ENCODE measurements around the gene SPRR2B.

The SPRR2B gene

GRCh38 chr1:153071511-153071910 is at the start of gene SPRR2B:
SPRR2B (minus strand) TSS chr1:153071611; CDS start chr1:153070839, 772 bp downstream.
- TF ChIP-seq FOXM1 (IDR thresholded peaks at IDR 0.05; ENCODE audit: borderline replicate concordance, low read depth), result no peak
- TF ChIP-seq, protein P1, sequence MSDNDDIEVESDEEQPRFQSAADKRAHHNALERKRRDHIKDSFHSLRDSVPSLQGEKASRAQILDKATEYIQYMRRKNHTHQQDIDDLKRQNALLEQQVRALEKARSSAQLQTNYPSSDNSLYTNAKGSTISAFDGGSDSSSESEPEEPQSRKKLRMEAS (IDR thresholded peaks at IDR 0.05), result no peak
- no peak for TF ChIP-seq CEBPB (IDR thresholded peaks at IDR 0.05)
- TF ChIP-seq YY1 (IDR thresholded peaks at IDR 0.05; ENCODE audit: low read depth), result no peak
- TF ChIP-seq NFIC (IDR thresholded peaks at IDR 0.05), result no peak
- TF ChIP-seq EGR1 (IDR thresholded peaks at IDR 0.05), result no peak
- TF ChIP-seq TCF12 (IDR thresholded peaks at IDR 0.05; ENCODE audit: low read depth), result no peak
- no peak for TF ChIP-seq RAD21 (IDR thresholded peaks at IDR 0.05; ENCODE audit: low read depth)
- no peak for TF ChIP-seq ZBTB7A (IDR thresholded peaks at IDR 0.05; ENCODE audit: low read depth)
- no peak for TF ChIP-seq TAF1 (IDR thresholded peaks at IDR 0.05; ENCODE audit: low read depth)
- no peak for TF ChIP-seq USF1 (IDR thresholded peaks at IDR 0.05)
- TF ChIP-seq, protein P2, sequence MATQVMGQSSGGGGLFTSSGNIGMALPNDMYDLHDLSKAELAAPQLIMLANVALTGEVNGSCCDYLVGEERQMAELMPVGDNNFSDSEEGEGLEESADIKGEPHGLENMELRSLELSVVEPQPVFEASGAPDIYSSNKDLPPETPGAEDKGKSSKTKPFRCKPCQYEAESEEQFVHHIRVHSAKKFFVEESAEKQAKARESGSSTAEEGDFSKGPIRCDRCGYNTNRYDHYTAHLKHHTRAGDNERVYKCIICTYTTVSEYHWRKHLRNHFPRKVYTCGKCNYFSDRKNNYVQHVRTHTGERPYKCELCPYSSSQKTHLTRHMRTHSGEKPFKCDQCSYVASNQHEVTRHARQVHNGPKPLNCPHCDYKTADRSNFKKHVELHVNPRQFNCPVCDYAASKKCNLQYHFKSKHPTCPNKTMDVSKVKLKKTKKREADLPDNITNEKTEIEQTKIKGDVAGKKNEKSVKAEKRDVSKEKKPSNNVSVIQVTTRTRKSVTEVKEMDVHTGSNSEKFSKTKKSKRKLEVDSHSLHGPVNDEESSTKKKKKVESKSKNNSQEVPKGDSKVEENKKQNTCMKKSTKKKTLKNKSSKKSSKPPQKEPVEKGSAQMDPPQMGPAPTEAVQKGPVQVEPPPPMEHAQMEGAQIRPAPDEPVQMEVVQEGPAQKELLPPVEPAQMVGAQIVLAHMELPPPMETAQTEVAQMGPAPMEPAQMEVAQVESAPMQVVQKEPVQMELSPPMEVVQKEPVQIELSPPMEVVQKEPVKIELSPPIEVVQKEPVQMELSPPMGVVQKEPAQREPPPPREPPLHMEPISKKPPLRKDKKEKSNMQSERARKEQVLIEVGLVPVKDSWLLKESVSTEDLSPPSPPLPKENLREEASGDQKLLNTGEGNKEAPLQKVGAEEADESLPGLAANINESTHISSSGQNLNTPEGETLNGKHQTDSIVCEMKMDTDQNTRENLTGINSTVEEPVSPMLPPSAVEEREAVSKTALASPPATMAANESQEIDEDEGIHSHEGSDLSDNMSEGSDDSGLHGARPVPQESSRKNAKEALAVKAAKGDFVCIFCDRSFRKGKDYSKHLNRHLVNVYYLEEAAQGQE (IDR thresholded peaks at IDR 0.05; ENCODE audit: low read depth), result no peak
- TF ChIP-seq CREB1 (IDR thresholded peaks at IDR 0.05; ENCODE audit: low read depth), result no peak

GRCh38 chr1:153120945-153121344 is 49.5 kb upstream of the SPRR2B start:
- TF ChIP-seq NFIC (IDR thresholded peaks at IDR 0.05), result no peak
- TF ChIP-seq, protein P1 (IDR thresholded peaks at IDR 0.05), result no peak
- TF ChIP-seq ZBTB7A (IDR thresholded peaks at IDR 0.05; ENCODE audit: low read depth), result no peak
- TF ChIP-seq, protein P2 (IDR thresholded peaks at IDR 0.05; ENCODE audit: low read depth), result no peak
- TF ChIP-seq USF1 (IDR thresholded peaks at IDR 0.05), result no peak
- no peak for TF ChIP-seq TEAD4 (IDR thresholded peaks at IDR 0.05)
- TF ChIP-seq CEBPB (IDR thresholded peaks at IDR 0.05), result no peak
- no peak for TF ChIP-seq YY1 (IDR thresholded peaks at IDR 0.05; ENCODE audit: low read depth)
- TF ChIP-seq CREB1 (IDR thresholded peaks at IDR 0.05; ENCODE audit: low read depth), result no peak
- TF ChIP-seq EGR1 (IDR thresholded peaks at IDR 0.05), result no peak
- TF ChIP-seq EP300 (IDR thresholded peaks at IDR 0.05; ENCODE audit: borderline replicate concordance), result no peak
- no peak for TF ChIP-seq TCF12 (IDR thresholded peaks at IDR 0.05; ENCODE audit: low read depth)
- no peak for TF ChIP-seq FOXM1 (IDR thresholded peaks at IDR 0.05; ENCODE audit: borderline replicate concordance, low read depth)
- TF ChIP-seq TAF1 (IDR thresholded peaks at IDR 0.05; ENCODE audit: low read depth), result no peak
- no peak for TF ChIP-seq RAD21 (IDR thresholded peaks at IDR 0.05; ENCODE audit: low read depth)

GRCh38 chr1:153119491-153119971 is 48.1 kb upstream of the SPRR2B start:
- TF ChIP-seq ZBTB7A (IDR thresholded peaks at IDR 0.05; ENCODE audit: low read depth), result no peak
- no peak for TF ChIP-seq EGR1 (IDR thresholded peaks at IDR 0.05)
- TF ChIP-seq NFIC (IDR thresholded peaks at IDR 0.05), result no peak
- TF ChIP-seq, protein P1 (IDR thresholded peaks at IDR 0.05), result no peak
- TF ChIP-seq, protein P2 (IDR thresholded peaks at IDR 0.05; ENCODE audit: low read depth), result no peak
- TF ChIP-seq TCF12 (IDR thresholded peaks at IDR 0.05; ENCODE audit: low read depth), result no peak
- TF ChIP-seq USF1 (IDR thresholded peaks at IDR 0.05), result no peak
- TF ChIP-seq TAF1 (IDR thresholded peaks at IDR 0.05; ENCODE audit: low read depth), result no peak
- no peak for TF ChIP-seq EP300 (IDR thresholded peaks at IDR 0.05; ENCODE audit: borderline replicate concordance)
- no peak for TF ChIP-seq FOXM1 (IDR thresholded peaks at IDR 0.05; ENCODE audit: borderline replicate concordance, low read depth)
- no peak for TF ChIP-seq YY1 (IDR thresholded peaks at IDR 0.05; ENCODE audit: low read depth)
- no peak for TF ChIP-seq RAD21 (IDR thresholded peaks at IDR 0.05; ENCODE audit: low read depth)
- no peak for TF ChIP-seq CREB1 (IDR thresholded peaks at IDR 0.05; ENCODE audit: low read depth)
- TF ChIP-seq CEBPB (IDR thresholded peaks at IDR 0.05), result no peak
- no peak for TF ChIP-seq TEAD4 (IDR thresholded peaks at IDR 0.05)
